HEK293 (cell line): ENCODE results near the gene TRAPPC6A.
A peak's percentile ranks its signal among the peaks of the same experiment; 100 is the strongest.

Source experiments
- CTCF ChIA-PET: fragments of 350-600 bp; formaldehyde crosslinking; extraction: SDS; loops from one replicate; lab custom pipeline; 2021; ENCODE audit warnings: antibody characterized with exemption; lab: Yijun Ruan, JAX
- POLR2A ChIA-PET: fragments of 300-600 bp; formaldehyde crosslinking; extraction: SDS; loops from one replicate; lab custom pipeline; 2020; ENCODE audit warnings: antibody characterized with exemption, inconsistent platforms; lab: Yijun Ruan, JAX
- H3K27ac ChIP-seq: fragments of 200-500 bp; sonication (Bioruptor generic); 2 replicates; pipeline ENCODE4 v1.5.1; 2014; ENCODE audit warnings: low read depth, low read length, control low read depth, inconsistent platforms; ENCODE audit errors: extremely low read depth
- H3K36me3 ChIP-seq, 2 experiments: fragments of 200-500 bp in 1 of 2; sonication (Bioruptor generic) in 1 of 2; 1 replicate in 1 of 2; 2 replicates in 1 of 2; pipeline ENCODE4 v1.5.1; 2014 to 2017; ENCODE audit warnings: inconsistent platforms in 2 of 2, low read length in 2 of 2; ENCODE audit not compliant: control insufficient read depth in 2 of 2, insufficient read depth in 1 of 2
- H3K4me1 ChIP-seq: fragments of 200-500 bp; sonication (Bioruptor generic); 2 replicates; pipeline ENCODE4 v1.5.1; 2014; ENCODE audit warnings: mild to moderate bottlenecking, low read length, inconsistent platforms; ENCODE audit not compliant: control insufficient read depth, insufficient read depth
- H3K4me3 ChIP-seq: 2 replicates; pipeline ENCODE4 v1.5.1; 2011; ENCODE audit warnings: low read depth, mild to moderate bottlenecking, control low read depth, low read length, moderate library complexity
- H3K9me3 ChIP-seq: fragments of 200-500 bp; sonication (Bioruptor generic); 2 replicates; pipeline ENCODE4 v1.5.1; 2014; ENCODE audit warnings: low read depth, low read length, inconsistent platforms; ENCODE audit not compliant: control insufficient read depth, insufficient read depth
- EGR2 ChIP-seq: fragments of 450-650 bp; formaldehyde crosslinking; IDR thresholded peaks from 2 replicates; pipeline ENCODE4 v1.5.1; 2016; ENCODE audit warnings: low read depth, missing biosample characterization, missing genetic modification characterization
- FEZF1 ChIP-seq: fragments of 450-650 bp; formaldehyde crosslinking; IDR thresholded peaks from 2 replicates; pipeline ENCODE4 v1.5.1; 2016; ENCODE audit warnings: missing biosample characterization, missing genetic modification characterization
- KLF1 ChIP-seq: fragments of 450-650 bp; formaldehyde crosslinking; IDR thresholded peaks from 2 replicates; pipeline ENCODE4 v1.5.1; 2016; ENCODE audit warnings: missing biosample characterization, missing genetic modification characterization
- KLF8 ChIP-seq: fragments of 450-650 bp; formaldehyde crosslinking; IDR thresholded peaks from 2 replicates; pipeline ENCODE4 v1.5.1; 2016; ENCODE audit warnings: missing biosample characterization, missing genetic modification characterization
- MYNN ChIP-seq: fragments of 450-650 bp; formaldehyde crosslinking; IDR thresholded peaks from 2 replicates; pipeline ENCODE4 v1.5.1; 2016; ENCODE audit warnings: missing biosample characterization, missing genetic modification characterization, borderline replicate concordance
- SCRT2 ChIP-seq: fragments of 450-650 bp; formaldehyde crosslinking; IDR thresholded peaks from 2 replicates; pipeline ENCODE4 v1.5.1; 2016; ENCODE audit warnings: missing biosample characterization, missing genetic modification characterization
- ZBTB48 ChIP-seq: fragments of 450-650 bp; formaldehyde crosslinking; IDR thresholded peaks from 2 replicates; pipeline ENCODE4 v1.5.1; 2016; ENCODE audit warnings: missing biosample characterization, missing genetic modification characterization
- ZFP37 ChIP-seq: fragments of 450-650 bp; formaldehyde crosslinking; IDR thresholded peaks from 2 replicates; pipeline ENCODE4 v1.5.1; 2016; ENCODE audit warnings: missing biosample characterization, missing genetic modification characterization
- ZFP69B ChIP-seq: fragments of 450-650 bp; formaldehyde crosslinking; IDR thresholded peaks from 2 replicates; pipeline ENCODE4 v1.5.1; 2016; ENCODE audit warnings: missing biosample characterization, missing genetic modification characterization
- ZNF112 ChIP-seq: fragments of 450-650 bp; formaldehyde crosslinking; IDR thresholded peaks from 2 replicates; pipeline ENCODE4 v1.5.0; 2017; ENCODE audit warnings: missing biosample characterization, missing genetic modification characterization
- ZNF121 ChIP-seq: fragments of 450-650 bp; formaldehyde crosslinking; IDR thresholded peaks from 2 replicates; pipeline ENCODE4 v1.5.1; 2016; ENCODE audit warnings: missing biosample characterization, missing genetic modification characterization
- ZNF146 ChIP-seq: fragments of 450-650 bp; formaldehyde crosslinking; IDR thresholded peaks from 2 replicates; pipeline ENCODE4 v1.5.1; 2016; ENCODE audit warnings: missing biosample characterization, missing genetic modification characterization
- ZNF157 ChIP-seq: fragments of 450-650 bp; formaldehyde crosslinking; IDR thresholded peaks from 2 replicates; pipeline ENCODE4 v1.5.1; 2016; ENCODE audit warnings: missing biosample characterization, missing genetic modification characterization
- ZNF266 ChIP-seq: fragments of 450-650 bp; formaldehyde crosslinking; IDR thresholded peaks from 2 replicates; pipeline ENCODE4 v1.5.1; 2016; ENCODE audit warnings: missing biosample characterization, missing genetic modification characterization, low read depth
- ZNF341 ChIP-seq: fragments of 450-650 bp; formaldehyde crosslinking; IDR thresholded peaks from 2 replicates; pipeline ENCODE4; 2016; ENCODE audit warnings: low read depth, missing biosample characterization, missing genetic modification characterization
- ZNF600 ChIP-seq: fragments of 450-650 bp; formaldehyde crosslinking; IDR thresholded peaks from 2 replicates; pipeline ENCODE4 v1.5.1; 2016; ENCODE audit warnings: missing biosample characterization, missing genetic modification characterization
- ZNF626 ChIP-seq: fragments of 450-650 bp; sonication (Bioruptor Pico); formaldehyde crosslinking; IDR thresholded peaks from 2 replicates; pipeline ENCODE4 v1.5.1; 2018; ENCODE audit warnings: missing biosample characterization, missing genetic modification characterization, inconsistent platforms
- ZNF654 ChIP-seq: fragments of 450-650 bp; formaldehyde crosslinking; IDR thresholded peaks from 2 replicates; pipeline ENCODE4 v1.5.1; 2016; ENCODE audit warnings: low read depth, missing biosample characterization, missing genetic modification characterization
- ZNF707 ChIP-seq: fragments of 450-650 bp; formaldehyde crosslinking; IDR thresholded peaks from 2 replicates; pipeline ENCODE4 v1.5.1; 2016; ENCODE audit warnings: missing biosample characterization, missing genetic modification characterization
- TF ChIP-seq, protein P1 (sequence below): fragments of 450-650 bp; formaldehyde crosslinking; IDR thresholded peaks from 2 replicates; pipeline ENCODE4 v1.5.1; 2016; ENCODE audit warnings: missing biosample characterization, missing genetic modification characterization
- TF ChIP-seq, protein P2 (sequence below): fragments of 450-650 bp; formaldehyde crosslinking; IDR thresholded peaks from 2 replicates; pipeline ENCODE4 v1.5.1; 2016; ENCODE audit warnings: missing biosample characterization, missing genetic modification characterization
- TF ChIP-seq, protein P3 (sequence below): fragments of 450-650 bp; formaldehyde crosslinking; IDR thresholded peaks from 2 replicates; pipeline ENCODE4 v1.5.1; 2016; ENCODE audit warnings: missing biosample characterization, missing genetic modification characterization
- TF ChIP-seq, protein P4 (sequence below): fragments of 450-650 bp; formaldehyde crosslinking; IDR thresholded peaks from 2 replicates; pipeline ENCODE4 v1.5.1; 2016; ENCODE audit warnings: missing biosample characterization, missing genetic modification characterization

The TRAPPC6A gene

DNA sequence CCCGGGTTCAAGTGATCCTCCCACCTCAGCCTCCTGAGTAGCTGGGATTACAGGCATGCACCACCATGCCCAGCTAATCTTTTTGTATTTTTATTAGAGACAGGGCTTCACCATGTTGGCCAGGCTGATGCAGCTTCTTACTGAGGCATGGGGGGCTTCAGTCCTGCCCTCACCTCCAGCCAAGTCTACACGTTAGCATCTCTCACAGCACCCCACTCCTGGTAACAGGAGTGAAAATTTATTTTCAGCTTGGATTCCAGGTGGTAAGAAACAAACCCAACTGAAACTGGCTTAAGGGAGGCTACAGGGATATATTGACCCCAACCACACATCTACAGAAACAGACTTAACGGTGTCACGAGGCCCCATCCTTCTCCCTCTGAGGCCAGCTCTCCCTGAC, 27.9 kb downstream of the TRAPPC6A start:
- H3K36me3 ChIP-seq = peaks cover 0 to 3% of the 10 kb centered on the region in 2 experiments; a peak in 1 of 3 replicates
- H3K27ac ChIP-seq = no peak overlapping the region
- CTCF ChIA-PET = interaction anchor here (1.5 to 2.1 kb wide), 3 partner anchors 8 to 59 kb away, joined by 3 to 7 read pairs (median 5); no protein-coding TSS in a partner anchor
- no peak overlapping the region for H3K4me3 ChIP-seq
- POLR2A ChIA-PET = interaction anchor here (0.8 to 4.5 kb wide), 3 partner anchors 12 to 58 kb away, joined by 3 to 18 read pairs (median 3); partner anchors contain the start of genes BLOC1S3 and TRAPPC6A
- peaks cover 2% of the 10 kb centered on the region; the same call in 1 of the 2 replicates for H3K4me1 ChIP-seq
- H3K9me3 ChIP-seq = no peaks in the 10 kb centered on the region
- TF ChIP-seq ZNF146 (no peak), ZNF654 (tag by site-specific recombination) (no peak), ZNF600 (tag by site-specific recombination) (no peak), ZFP37 (no peak), ZNF112 (tag by site-specific recombination) (no peak), FEZF1 (tag by site-specific recombination) (no peak), ZNF707 (peak; percentile 96)

DNA sequence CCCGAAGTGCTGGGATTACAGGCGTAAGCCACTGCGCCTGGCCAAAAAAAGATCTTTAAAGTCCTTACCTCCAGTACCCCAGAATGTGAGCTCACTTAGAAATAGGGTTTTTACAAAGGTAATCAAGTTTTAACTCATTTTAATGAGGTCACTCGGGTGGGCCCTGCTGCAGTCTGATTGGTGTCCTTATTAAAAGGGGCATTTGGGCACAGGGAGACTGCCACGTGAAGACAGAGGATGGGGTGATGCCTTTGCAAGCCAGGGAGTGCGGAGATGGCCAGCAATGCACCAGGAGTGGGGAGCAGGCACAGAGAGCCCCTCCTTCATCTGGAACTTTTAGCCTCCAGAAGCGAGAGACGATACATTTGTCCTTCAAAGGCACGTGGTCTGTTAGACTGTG, 28.9 kb downstream of the TRAPPC6A start:
- ChIA-PET CTCF (interaction anchor here (0.6 to 2.1 kb wide), 5 partner anchors 24 to 110 kb away, joined by 3 to 7 read pairs (median 3); partner anchors contain the start of genes BLOC1S3 and TRAPPC6A), POLR2A (interaction anchor here (0.8 to 4.5 kb wide), 3 partner anchors 11 to 57 kb away, joined by 3 to 18 read pairs (median 3); no protein-coding TSS in a partner anchor)
- Histone ChIP-seq H3K4me1 (peaks cover 2% of the 10 kb centered on the region; the same call in 1 of the 2 replicates), H3K9me3 (no peaks in the 10 kb centered on the region)
- TF ChIP-seq ZNF266 (tag by site-specific recombination) = no peak
- no peak for TF ChIP-seq SCRT2
- TF ChIP-seq ZFP69B (tag by site-specific recombination) = 0 out of 2 replicates have a peak, but pooled peaks have one; percentile 28
- no peak for TF ChIP-seq KLF8 (tag by site-specific recombination)
- TF ChIP-seq, protein P1, sequence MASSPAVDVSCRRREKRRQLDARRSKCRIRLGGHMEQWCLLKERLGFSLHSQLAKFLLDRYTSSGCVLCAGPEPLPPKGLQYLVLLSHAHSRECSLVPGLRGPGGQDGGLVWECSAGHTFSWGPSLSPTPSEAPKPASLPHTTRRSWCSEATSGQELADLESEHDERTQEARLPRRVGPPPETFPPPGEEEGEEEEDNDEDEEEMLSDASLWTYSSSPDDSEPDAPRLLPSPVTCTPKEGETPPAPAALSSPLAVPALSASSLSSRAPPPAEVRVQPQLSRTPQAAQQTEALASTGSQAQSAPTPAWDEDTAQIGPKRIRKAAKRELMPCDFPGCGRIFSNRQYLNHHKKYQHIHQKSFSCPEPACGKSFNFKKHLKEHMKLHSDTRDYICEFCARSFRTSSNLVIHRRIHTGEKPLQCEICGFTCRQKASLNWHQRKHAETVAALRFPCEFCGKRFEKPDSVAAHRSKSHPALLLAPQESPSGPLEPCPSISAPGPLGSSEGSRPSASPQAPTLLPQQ (tag by site-specific recombination) = peak; percentile 63; the same call in 1 of the 2 replicates
- TF ChIP-seq, protein P2, sequence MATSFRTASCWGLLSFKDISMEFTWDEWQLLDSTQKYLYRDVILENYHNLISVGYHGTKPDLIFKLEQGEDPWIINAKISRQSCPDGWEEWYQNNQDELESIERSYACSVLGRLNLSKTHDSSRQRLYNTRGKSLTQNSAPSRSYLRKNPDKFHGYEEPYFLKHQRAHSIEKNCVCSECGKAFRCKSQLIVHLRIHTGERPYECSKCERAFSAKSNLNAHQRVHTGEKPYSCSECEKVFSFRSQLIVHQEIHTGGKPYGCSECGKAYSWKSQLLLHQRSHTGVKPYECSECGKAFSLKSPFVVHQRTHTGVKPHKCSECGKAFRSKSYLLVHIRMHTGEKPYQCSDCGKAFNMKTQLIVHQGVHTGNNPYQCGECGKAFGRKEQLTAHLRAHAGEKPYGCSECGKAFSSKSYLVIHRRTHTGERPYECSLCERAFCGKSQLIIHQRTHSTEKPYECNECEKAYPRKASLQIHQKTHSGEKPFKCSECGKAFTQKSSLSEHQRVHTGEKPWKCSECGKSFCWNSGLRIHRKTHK (tag by site-specific recombination) = no peak
- TF ChIP-seq KLF1 (tag by site-specific recombination) = no peak
- TF ChIP-seq, all 188 proteins: peak for 2
- Histone ChIP-seq H3K4me3 (no peak overlapping the region), H3K36me3 (peaks cover 0 to 12% of the 10 kb centered on the region in 2 experiments; a peak in 2 of 3 replicates), H3K27ac (no peak overlapping the region)

DNA sequence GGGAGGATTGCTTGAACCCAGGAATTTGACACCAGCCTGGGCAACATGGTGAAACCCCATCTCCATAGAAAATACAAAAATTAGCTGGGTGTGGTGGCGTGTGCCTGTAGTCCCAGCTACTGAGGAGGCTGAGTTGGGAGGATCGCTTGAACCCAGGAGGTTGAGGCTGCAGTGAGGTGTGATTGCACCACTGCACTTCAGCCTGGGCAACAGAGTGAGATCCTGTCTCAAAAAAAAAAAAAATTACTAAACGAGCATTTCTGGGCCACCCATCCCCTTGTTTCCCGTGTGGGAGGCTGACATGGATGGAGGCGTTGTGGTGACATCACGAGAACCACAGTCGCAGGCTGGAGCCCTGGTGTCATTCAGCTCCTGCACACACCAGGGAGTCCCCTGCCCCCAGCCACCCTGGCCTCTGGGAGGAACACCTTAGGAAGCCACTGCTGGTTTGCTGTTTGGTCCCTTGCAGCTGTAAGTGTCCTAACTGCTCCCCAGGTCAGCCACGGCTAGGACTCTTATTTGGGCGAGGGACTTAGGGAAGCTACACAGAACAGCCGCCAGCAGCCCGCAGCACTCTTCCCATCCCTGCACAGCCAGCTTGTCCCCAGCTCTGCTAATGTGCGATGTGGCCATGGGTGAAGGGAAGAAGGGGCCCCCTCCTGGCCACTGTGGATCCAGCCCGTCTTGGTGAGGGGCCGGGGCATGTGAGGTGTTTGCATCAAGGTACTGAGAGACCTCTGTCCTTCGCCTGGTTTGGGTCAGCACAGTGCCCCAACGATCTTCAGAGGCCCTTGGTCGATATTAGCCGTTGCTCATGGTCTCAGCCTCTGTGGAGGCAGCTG, 30.0 kb downstream of the TRAPPC6A start:
- no peak overlapping the region for H3K4me3 ChIP-seq
- no peaks in the 10 kb centered on the region for H3K4me1 ChIP-seq
- ChIA-PET CTCF (interaction anchor here (0.5 to 2.1 kb wide), 5 partner anchors 23 to 1692 kb away, joined by 3 to 7 read pairs (median 3); partner anchors contain the start of genes BLOC1S3 and TRAPPC6A), POLR2A (interaction anchor here (0.7 to 4.5 kb wide), 2 partner anchors 42 to 56 kb away, joined by 4 to 18 read pairs; no protein-coding TSS in a partner anchor)
- peaks cover 0 to 18% of the 10 kb centered on the region in 2 experiments; a peak in 2 of 3 replicates for H3K36me3 ChIP-seq
- H3K27ac ChIP-seq = no peak overlapping the region
- no peaks in the 10 kb centered on the region for H3K9me3 ChIP-seq
- TF ChIP-seq, protein P3, sequence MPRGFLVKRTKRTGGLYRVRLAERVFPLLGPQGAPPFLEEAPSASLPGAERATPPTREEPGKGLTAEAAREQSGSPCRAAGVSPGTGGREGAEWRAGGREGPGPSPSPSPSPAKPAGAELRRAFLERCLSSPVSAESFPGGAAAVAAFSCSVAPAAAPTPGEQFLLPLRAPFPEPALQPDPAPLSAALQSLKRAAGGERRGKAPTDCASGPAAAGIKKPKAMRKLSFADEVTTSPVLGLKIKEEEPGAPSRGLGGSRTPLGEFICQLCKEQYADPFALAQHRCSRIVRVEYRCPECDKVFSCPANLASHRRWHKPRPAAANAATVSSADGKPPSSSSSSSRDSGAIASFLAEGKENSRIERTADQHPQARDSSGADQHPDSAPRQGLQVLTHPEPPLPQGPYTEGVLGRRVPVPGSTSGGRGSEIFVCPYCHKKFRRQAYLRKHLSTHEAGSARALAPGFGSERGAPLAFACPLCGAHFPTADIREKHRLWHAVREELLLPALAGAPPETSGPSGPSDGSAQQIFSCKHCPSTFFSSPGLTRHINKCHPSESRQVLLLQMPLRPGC = no peak
- TF ChIP-seq ZNF121 (tag by site-specific recombination) (peak; percentile 65; the same call in 1 of the 2 replicates), ZNF600 (tag by site-specific recombination) (0 out of 2 replicates have a peak, but pooled peaks have one; percentile 30), ZBTB48 (tag by site-specific recombination) (peak; percentile 15; the same call in 1 of the 2 replicates), ZNF157 (tag by site-specific recombination) (no peak), EGR2 (peak; percentile 60; the same call in 1 of the 2 replicates), ZNF626 (tag by site-specific recombination) (no peak), MYNN (tag by site-specific recombination) (peak; percentile 89), ZNF341 (tag by site-specific recombination) (peak; percentile 23; the same call in 1 of the 2 replicates)
- TF ChIP-seq, protein P4, sequence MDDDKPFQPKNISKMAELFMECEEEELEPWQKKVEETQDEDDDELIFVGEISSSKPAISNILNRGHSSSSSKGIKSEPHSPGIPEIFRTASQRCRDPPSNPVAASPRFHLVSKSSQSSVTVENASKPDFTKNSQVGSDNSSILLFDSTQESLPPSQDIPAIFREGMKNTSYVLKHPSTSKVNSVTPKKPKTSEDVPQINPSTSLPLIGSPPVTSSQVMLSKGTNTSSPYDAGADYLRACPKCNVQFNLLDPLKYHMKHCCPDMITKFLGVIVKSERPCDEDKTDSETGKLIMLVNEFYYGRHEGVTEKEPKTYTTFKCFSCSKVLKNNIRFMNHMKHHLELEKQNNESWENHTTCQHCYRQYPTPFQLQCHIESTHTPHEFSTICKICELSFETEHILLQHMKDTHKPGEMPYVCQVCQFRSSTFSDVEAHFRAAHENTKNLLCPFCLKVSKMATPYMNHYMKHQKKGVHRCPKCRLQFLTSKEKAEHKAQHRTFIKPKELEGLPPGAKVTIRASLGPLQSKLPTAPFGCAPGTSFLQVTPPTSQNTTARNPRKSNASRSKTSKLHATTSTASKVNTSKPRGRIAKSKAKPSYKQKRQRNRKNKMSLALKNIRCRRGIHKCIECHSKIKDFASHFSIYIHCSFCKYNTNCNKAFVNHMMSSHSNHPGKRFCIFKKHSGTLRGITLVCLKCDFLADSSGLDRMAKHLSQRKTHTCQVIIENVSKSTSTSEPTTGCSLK (tag by site-specific recombination) = no peak
